HepG2 (cell line): Measurements from ENCODE around the gene DAZAP1. TPM values are rescaled to one million over a fixed set of nuclear protein-coding genes. Genes with fewer than 3 reads are reported as not detected.

Experiments used
- ATAC-seq: fragments of 200-7000 bp; cut with Tn5 transposase; 3 replicates; pipeline ENCODE4 v1.9.1; 2020; ENCODE audit warnings: mild to moderate bottlenecking, moderate library complexity
- BruUV-seq: library from RNA; stranded (reverse); fragments of 400-500 nt; replicated peaks from 2 replicates; lab custom pipeline; 2021; lab: Mats Ljungman, UMichigan
- CTCF ChIA-PET: fragments of 300-600 bp; formaldehyde crosslinking; extraction: SDS; loops from one replicate; lab custom pipeline; 2021; ENCODE audit warnings: low total read pairs, inconsistent platforms, low intra/inter-chr PET ratio; lab: Yijun Ruan, JAX
- POLR2A ChIA-PET: fragments of 350-600 bp; sonication (Branson Sonifier 250); formaldehyde crosslinking; loops from one replicate; lab custom pipeline; 2020; ENCODE audit warnings: antibody characterized with exemption, inconsistent platforms; lab: Yijun Ruan, JAX
- DNase-seq: peaks from one replicate; pipeline ENCODE4 v3.0.0-alpha.2; 2015; ENCODE audit warnings: low spot score
- FAIRE-seq: peaks from 3 replicates; lab custom pipeline; 2011; peaks lifted over from hg19 to GRCh38; lab: Jason Lieb, UNC
- H2AFZ ChIP-seq: one replicate; pipeline ENCODE4 v1.6.1; 2011; ENCODE audit warnings: low read length, inconsistent platforms
- H3K27ac ChIP-seq: fragments of 300-600 bp; 3 replicates; pipeline ENCODE4 v1.8.0; 2011; ENCODE audit warnings: mixed run types, mild to moderate bottlenecking, mixed read lengths, low read length, inconsistent platforms; ENCODE audit not compliant: insufficient read depth; ENCODE audit errors: extremely low read length
- H3K27me3 ChIP-seq, 2 experiments: fragments of 200-600 bp in 1 of 2; 2 replicates in 1 of 2; 3 replicates in 1 of 2; pipeline versions ENCODE4 v1.6.0 to v1.8.0; 2011; ENCODE audit warnings: low read length in 2 of 2, mild to moderate bottlenecking in 2 of 2, moderate library complexity in 2 of 2, inconsistent platforms in 1 of 2; ENCODE audit not compliant: insufficient read depth in 2 of 2, control insufficient read depth in 1 of 2
- H3K36me3 ChIP-seq, 2 experiments: fragments of 200-600 bp in 1 of 2; replicated peaks in 1 of 2; 2 replicates in 1 of 2; 3 replicates in 1 of 2; pipeline versions ENCODE4 v1.5.1 to v1.8.0; 2011; ENCODE audit warnings: low read length in 2 of 2, inconsistent platforms in 1 of 2; ENCODE audit not compliant: insufficient read depth in 2 of 2, control insufficient read depth in 1 of 2
- H3K4me1 ChIP-seq: 2 replicates; pipeline ENCODE4 v1.5.1; 2012; ENCODE audit warnings: low read length, inconsistent platforms; ENCODE audit not compliant: insufficient read depth
- H3K4me2 ChIP-seq: 2 replicates; pipeline ENCODE4 v1.6.0; 2011; ENCODE audit warnings: low read depth, low read length, inconsistent platforms
- H3K4me3 ChIP-seq, 3 experiments: fragments of 200-600 bp in 1 of 3; sonication (generic), shearing (Covaris generic) in 1 of 3; replicated peaks in 1 of 3; 2 replicates each; pipeline ENCODE4 v1.5.1; 2011 to 2016; ENCODE audit warnings: low read length in 3 of 3, inconsistent platforms in 2 of 3, low read depth in 2 of 3, mild to moderate bottlenecking in 2 of 3, control low read depth in 1 of 3, mixed read lengths in 1 of 3; ENCODE audit not compliant: insufficient read depth in 1 of 3
- H3K79me2 ChIP-seq: one replicate; pipeline ENCODE4 v1.6.1; 2011; ENCODE audit warnings: low read length, inconsistent platforms; ENCODE audit not compliant: insufficient read depth
- H3K9ac ChIP-seq: 2 replicates; pipeline ENCODE4 v1.6.0; 2011; ENCODE audit warnings: mild to moderate bottlenecking, low read depth, low read length, inconsistent platforms; ENCODE audit not compliant: insufficient read depth
- H3K9me3 ChIP-seq: 2 replicates; pipeline ENCODE4 v1.5.1; 2012; ENCODE audit warnings: mild to moderate bottlenecking, low read length
- H4K20me1 ChIP-seq: 2 replicates; pipeline ENCODE4 v1.6.0; 2011; ENCODE audit warnings: inconsistent platforms, mild to moderate bottlenecking, low read length, moderate library complexity; ENCODE audit not compliant: insufficient read depth
- CBX2 ChIP-seq, 2 experiments: fragments of 200-600 bp in 1 of 2; sonication (generic); formaldehyde crosslinking in 1 of 2; IDR thresholded peaks; 2 replicates each; pipeline versions ENCODE4 v1.7.0 to v1.8.1; 2018 to 2022; ENCODE audit warnings: low read depth in 2 of 2, low read length in 1 of 2, mild to moderate bottlenecking in 1 of 2, missing genetic modification reagents in 1 of 2
- EED ChIP-seq: sonication (generic); formaldehyde crosslinking; IDR thresholded peaks from 2 replicates; pipeline ENCODE4 v1.5.0; 2020; ENCODE audit warnings: mild to moderate bottlenecking, missing genetic modification reagents
- EZH2 ChIP-seq: conservative IDR thresholded peaks from 2 replicates; pipeline ENCODE4 v1.6.1; 2012; ENCODE audit warnings: mild to moderate bottlenecking, low read depth, low read length, moderate library complexity
- HNRNPLL ChIP-seq: fragments of 200-400 bp; formaldehyde crosslinking; IDR thresholded peaks from 2 replicates; pipeline ENCODE4 v1.6.1; 2017; ENCODE audit warnings: mild to moderate bottlenecking, low read depth, low read length; ENCODE audit not compliant: poor library complexity, severe bottlenecking
- RFX3 ChIP-seq: IDR thresholded peaks from 2 replicates; pipeline ENCODE4 v1.6.1; 2016; ENCODE audit warnings: missing biosample characterization, missing genetic modification reagents
- SIX1 ChIP-seq: sonication (generic); formaldehyde crosslinking; IDR thresholded peaks from 2 replicates; pipeline ENCODE4 v1.4.0; 2020; ENCODE audit warnings: missing genetic modification reagents, borderline replicate concordance
- TMF1 ChIP-seq: sonication (generic); formaldehyde crosslinking; IDR thresholded peaks from 2 replicates; pipeline ENCODE4 v1.8.1; 2022; ENCODE audit warnings: low read depth, missing genetic modification reagents
- TOPORS ChIP-seq: sonication (generic); formaldehyde crosslinking; IDR thresholded peaks from 2 replicates; pipeline ENCODE4 v1.8.0; 2023; ENCODE audit warnings: mild to moderate bottlenecking, missing genetic modification reagents
- ZBTB20 ChIP-seq: sonication (generic); formaldehyde crosslinking; IDR thresholded peaks from 2 replicates; pipeline ENCODE4 v1.8.1; 2023; ENCODE audit warnings: missing genetic modification reagents, low read depth, mild to moderate bottlenecking, borderline replicate concordance
- ZNF160 ChIP-seq: sonication (generic); formaldehyde crosslinking; IDR thresholded peaks from 2 replicates; pipeline ENCODE4 v1.8.0; 2022; ENCODE audit warnings: mild to moderate bottlenecking, inconsistent platforms, missing genetic modification reagents
- ZSCAN21 ChIP-seq: sonication (generic); formaldehyde crosslinking; IDR thresholded peaks from 2 replicates; pipeline ENCODE4 v1.8.0; 2022; ENCODE audit warnings: mild to moderate bottlenecking, missing genetic modification reagents, moderate library complexity, borderline replicate concordance
- WGBS: methylation state at CpG from one replicate; pipeline ENCODE4 v1.1.6; 2017; ENCODE audit warnings: low lambda C conversion rate; 5-methylcytosine and 5-hydroxymethylcytosine counted together
- in situ Hi-C: cut with HindIII; loops from 2 replicates; pipeline ENCODE4 v1.10.0; 2017; ENCODE audit warnings: low pct_unique_long_range_greater_than_20kb; ENCODE audit not compliant: extremely low pct_ligation_motif_present
- intact Hi-C: fragments of 100-400 bp; cut with micrococcal nuclease; formaldehyde crosslinking; loops from one replicate; pipeline ENCODE4 v1.10.0; 2022; ENCODE audit not compliant: unreplicated experiment
- polyA plus RNA-seq, 8 experiments: library from polyadenylated mRNA; depleted of rRNA in 3 of 8; stranded (reverse) in 7 of 8; unstranded in 1 of 8; fragments of >200 nt; fragmentation: Illumina TruSeq in 4 of 8; extraction: Trizol in 4 of 8; gene quantifications; 2 replicates each; pipeline versions ENCODE4 v1.2.1 to v1.2.3, GENCODE V29; 2011 to 2016; ENCODE audit warnings: low read depth in 4 of 8, missing spikeins in 1 of 8, mixed read lengths in 1 of 8; ENCODE audit not compliant: insufficient read depth in 1 of 8
- total RNA-seq, 5 experiments: library from RNA; depleted of rRNA; stranded (reverse); fragments of >200 nt; fragmentation: Illumina TruSeq; extraction: Trizol; gene quantifications; 2 replicates each; pipeline ENCODE4 v1.2.3, GENCODE V29; 2016; ENCODE audit warnings: low read depth in 1 of 5
- TF ChIP-seq, protein P1 (sequence below): sonication (generic); formaldehyde crosslinking; IDR thresholded peaks from 2 replicates; pipeline ENCODE4 v1.8.1; 2022; ENCODE audit warnings: mild to moderate bottlenecking, missing genetic modification reagents
- TF ChIP-seq, protein P2 (sequence below): sonication (generic); formaldehyde crosslinking; IDR thresholded peaks from 2 replicates; pipeline ENCODE4 v1.4.0; 2020; ENCODE audit warnings: missing genetic modification reagents, borderline replicate concordance
- TF ChIP-seq, protein P3 (sequence below): sonication (generic); formaldehyde crosslinking; IDR thresholded peaks from 2 replicates; pipeline ENCODE4 v1.4.0; 2020; ENCODE audit warnings: missing genetic modification reagents, borderline replicate concordance

Gene DAZAP1
- total and polyA plus RNA-seq, 2 of the 13 experiments (the other 11 are each of a cell fraction or from before 2014, with no cell fraction given) = 63.3 to 79.2 TPM

DNA sequence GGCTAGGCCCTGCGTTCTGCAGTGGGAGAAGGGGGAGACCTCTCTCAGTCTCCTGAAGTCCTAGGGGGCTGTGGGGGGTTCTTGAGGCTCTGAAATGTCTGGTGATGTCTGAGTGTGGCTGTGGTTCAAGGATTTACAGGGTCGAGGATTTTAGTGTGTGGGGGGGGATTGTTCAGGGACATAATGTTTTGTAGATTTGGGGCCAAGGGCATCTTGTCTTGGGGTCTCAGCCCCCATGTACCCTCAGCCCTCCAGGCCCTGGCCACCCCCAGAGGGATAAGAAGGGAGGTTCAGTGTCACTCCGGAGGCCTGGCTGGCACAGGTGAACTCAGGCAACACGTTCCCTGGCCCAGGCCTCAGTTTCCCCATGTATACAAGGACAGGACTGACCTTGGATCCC, 40.1 kb downstream of the DAZAP1 start:
- Histone ChIP-seq H3K4me3 (no peak overlapping the region), H3K4me2 (no peak overlapping the region), H4K20me1 (peaks cover 16% of the 10 kb centered on the region; the same call in 1 of the 2 replicates), H3K4me1 (peaks cover 22% of the 10 kb centered on the region), H3K9me3 (no peaks in the 10 kb centered on the region), H3K36me3 (peaks cover 0 to under 1% of the 10 kb centered on the region in 2 experiments; a peak in 1 of 5 replicates), H3K27me3 (peaks cover 12 to 56% of the 10 kb centered on the region in 2 experiments), H3K9ac (no peak overlapping the region), H3K27ac (no peak overlapping the region), H2AFZ (no peak overlapping the region), H3K79me2 (no peaks in the 10 kb centered on the region)
- no TSS peak for BruUV-seq
- POLR2A ChIA-PET = no interaction called here
- CTCF ChIA-PET = no interaction called here
- DNase-seq (no peak), FAIRE-seq (no peak), ATAC-seq (no peak)
- no peak for TF ChIP-seq TMF1 (CRISPR knock-in tag)
- no peak for TF ChIP-seq CBX2 (IDR thresholded peaks at IDR 0.05; ENCODE audit: low read depth, low read length)
- no peak for TF ChIP-seq CBX2 (CRISPR knock-in tag; IDR thresholded peaks at IDR 0.05; ENCODE audit: low read depth)
- no peak for TF ChIP-seq RFX3 (CRISPR knock-in tag)
- TF ChIP-seq EED (CRISPR knock-in tag) = no peak
- no peak for TF ChIP-seq ZSCAN21 (CRISPR knock-in tag)
- TF ChIP-seq HNRNPLL = no peak
- TF ChIP-seq ZBTB20 (CRISPR knock-in tag) = no peak
- TF ChIP-seq, protein P1, sequence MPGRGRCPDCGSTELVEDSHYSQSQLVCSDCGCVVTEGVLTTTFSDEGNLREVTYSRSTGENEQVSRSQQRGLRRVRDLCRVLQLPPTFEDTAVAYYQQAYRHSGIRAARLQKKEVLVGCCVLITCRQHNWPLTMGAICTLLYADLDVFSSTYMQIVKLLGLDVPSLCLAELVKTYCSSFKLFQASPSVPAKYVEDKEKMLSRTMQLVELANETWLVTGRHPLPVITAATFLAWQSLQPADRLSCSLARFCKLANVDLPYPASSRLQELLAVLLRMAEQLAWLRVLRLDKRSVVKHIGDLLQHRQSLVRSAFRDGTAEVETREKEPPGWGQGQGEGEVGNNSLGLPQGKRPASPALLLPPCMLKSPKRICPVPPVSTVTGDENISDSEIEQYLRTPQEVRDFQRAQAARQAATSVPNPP (CRISPR knock-in tag) = no peak
- TF ChIP-seq EZH2 = no peak
- TF ChIP-seq TOPORS = no peak
- TF ChIP-seq SIX1 = no peak
- no peak for TF ChIP-seq ZNF160 (CRISPR knock-in tag)
- TF ChIP-seq, protein P2, sequence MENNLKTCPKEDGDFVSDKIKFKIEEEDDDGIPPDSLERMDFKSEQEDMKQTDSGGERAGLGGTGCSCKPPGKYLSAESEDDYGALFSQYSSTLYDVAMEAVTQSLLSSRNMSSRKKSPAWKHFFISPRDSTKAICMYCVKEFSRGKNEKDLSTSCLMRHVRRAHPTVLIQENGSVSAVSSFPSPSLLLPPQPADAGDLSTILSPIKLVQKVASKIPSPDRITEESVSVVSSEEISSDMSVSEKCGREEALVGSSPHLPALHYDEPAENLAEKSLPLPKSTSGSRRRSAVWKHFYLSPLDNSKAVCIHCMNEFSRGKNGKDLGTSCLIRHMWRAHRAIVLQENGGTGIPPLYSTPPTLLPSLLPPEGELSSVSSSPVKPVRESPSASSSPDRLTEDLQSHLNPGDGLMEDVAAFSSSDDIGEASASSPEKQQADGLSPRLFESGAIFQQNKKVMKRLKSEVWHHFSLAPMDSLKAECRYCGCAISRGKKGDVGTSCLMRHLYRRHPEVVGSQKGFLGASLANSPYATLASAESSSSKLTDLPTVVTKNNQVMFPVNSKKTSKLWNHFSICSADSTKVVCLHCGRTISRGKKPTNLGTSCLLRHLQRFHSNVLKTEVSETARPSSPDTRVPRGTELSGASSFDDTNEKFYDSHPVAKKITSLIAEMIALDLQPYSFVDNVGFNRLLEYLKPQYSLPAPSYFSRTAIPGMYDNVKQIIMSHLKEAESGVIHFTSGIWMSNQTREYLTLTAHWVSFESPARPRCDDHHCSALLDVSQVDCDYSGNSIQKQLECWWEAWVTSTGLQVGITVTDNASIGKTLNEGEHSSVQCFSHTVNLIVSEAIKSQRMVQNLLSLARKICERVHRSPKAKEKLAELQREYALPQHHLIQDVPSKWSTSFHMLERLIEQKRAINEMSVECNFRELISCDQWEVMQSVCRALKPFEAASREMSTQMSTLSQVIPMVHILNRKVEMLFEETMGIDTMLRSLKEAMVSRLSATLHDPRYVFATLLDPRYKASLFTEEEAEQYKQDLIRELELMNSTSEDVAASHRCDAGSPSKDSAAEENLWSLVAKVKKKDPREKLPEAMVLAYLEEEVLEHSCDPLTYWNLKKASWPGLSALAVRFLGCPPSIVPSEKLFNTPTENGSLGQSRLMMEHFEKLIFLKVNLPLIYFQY (CRISPR knock-in tag) = no peak
- TF ChIP-seq, protein P3, sequence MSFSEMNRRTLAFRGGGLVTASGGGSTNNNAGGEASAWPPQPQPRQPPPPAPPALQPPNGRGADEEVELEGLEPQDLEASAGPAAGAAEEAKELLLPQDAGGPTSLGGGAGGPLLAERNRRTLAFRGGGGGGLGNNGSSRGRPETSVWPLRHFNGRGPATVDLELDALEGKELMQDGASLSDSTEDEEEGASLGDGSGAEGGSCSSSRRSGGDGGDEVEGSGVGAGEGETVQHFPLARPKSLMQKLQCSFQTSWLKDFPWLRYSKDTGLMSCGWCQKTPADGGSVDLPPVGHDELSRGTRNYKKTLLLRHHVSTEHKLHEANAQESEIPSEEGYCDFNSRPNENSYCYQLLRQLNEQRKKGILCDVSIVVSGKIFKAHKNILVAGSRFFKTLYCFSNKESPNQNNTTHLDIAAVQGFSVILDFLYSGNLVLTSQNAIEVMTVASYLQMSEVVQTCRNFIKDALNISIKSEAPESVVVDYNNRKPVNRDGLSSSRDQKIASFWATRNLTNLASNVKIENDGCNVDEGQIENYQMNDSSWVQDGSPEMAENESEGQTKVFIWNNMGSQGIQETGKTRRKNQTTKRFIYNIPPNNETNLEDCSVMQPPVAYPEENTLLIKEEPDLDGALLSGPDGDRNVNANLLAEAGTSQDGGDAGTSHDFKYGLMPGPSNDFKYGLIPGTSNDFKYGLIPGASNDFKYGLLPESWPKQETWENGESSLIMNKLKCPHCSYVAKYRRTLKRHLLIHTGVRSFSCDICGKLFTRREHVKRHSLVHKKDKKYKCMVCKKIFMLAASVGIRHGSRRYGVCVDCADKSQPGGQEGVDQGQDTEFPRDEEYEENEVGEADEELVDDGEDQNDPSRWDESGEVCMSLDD = no peak
- 13% methylated on average over 3 of the region's 4 CpGs for WGBS
- in situ Hi-C loops (no loop called here), intact Hi-C loops (no loop called here)
